Spleen (tissue), 7 donors: ENCODE results near the gene ENTR1.

ENCODE experiments used
- CTCF ChIP-seq, 11 experiments: fragments of 200-600 bp in 7 of 11; fragments of 450-650 bp in 4 of 11; sonication (generic) in 4 of 11; IDR thresholded peaks in 8 of 11; conservative IDR thresholded peaks in 3 of 11; 1 replicate in 7 of 11; 2 replicates in 4 of 11; pipeline versions ENCODE4 v1.4.0 to v1.8.0; 2016 to 2021; ENCODE audit warnings: antibody characterized with exemption in 11 of 11, inconsistent platforms in 4 of 11, mild to moderate bottlenecking in 1 of 11
- POLR2A ChIP-seq, 3 donors: fragments of 450-650 bp; IDR thresholded peaks; one replicate each; pipeline ENCODE4 v1.5.1; 2017; ENCODE audit warnings: antibody characterized with exemption in 3 of 3, mild to moderate bottlenecking in 1 of 3
- donor health status: DM: no; HTN: no; CAD: no; lungs with moderate emphysema.
- donor health status: DM: no; HTN: no; CAD: no.
- donor health status: DM: no; HTN: no; CAD: no.

- TF ChIP-seq CTCF (IDR thresholded peaks at IDR 0.05 in 8 of 11, conservative IDR thresholded peaks at IDR 0.05 in 3 of 11): no peak
- TF ChIP-seq POLR2A (IDR thresholded peaks at IDR 0.05): no peak
These were observed 16.4 kb upstream of the ENTR1 start for GRCh38 chr9:136426787-136427186.
